WI38 (cell line): ENCODE results near the gene TCAP.

Experiments used
- H3K4me3 ChIP-seq: 2 replicates; pipeline ENCODE4 v1.5.1; 2011; ENCODE audit warnings: low read depth, mild to moderate bottlenecking, control low read depth, low read length
- TF ChIP-seq, protein P1 (sequence below): IDR thresholded peaks from 2 replicates; pipeline ENCODE4 v1.5.1; 2012; ENCODE audit warnings: low read depth, mild to moderate bottlenecking, control low read depth, low read length

TCAP gene

GRCh38 chr17:39675390-39676082, 10.4 kb downstream of the TCAP start:
- no peak overlapping the region for H3K4me3 ChIP-seq
- TF ChIP-seq, protein P1, sequence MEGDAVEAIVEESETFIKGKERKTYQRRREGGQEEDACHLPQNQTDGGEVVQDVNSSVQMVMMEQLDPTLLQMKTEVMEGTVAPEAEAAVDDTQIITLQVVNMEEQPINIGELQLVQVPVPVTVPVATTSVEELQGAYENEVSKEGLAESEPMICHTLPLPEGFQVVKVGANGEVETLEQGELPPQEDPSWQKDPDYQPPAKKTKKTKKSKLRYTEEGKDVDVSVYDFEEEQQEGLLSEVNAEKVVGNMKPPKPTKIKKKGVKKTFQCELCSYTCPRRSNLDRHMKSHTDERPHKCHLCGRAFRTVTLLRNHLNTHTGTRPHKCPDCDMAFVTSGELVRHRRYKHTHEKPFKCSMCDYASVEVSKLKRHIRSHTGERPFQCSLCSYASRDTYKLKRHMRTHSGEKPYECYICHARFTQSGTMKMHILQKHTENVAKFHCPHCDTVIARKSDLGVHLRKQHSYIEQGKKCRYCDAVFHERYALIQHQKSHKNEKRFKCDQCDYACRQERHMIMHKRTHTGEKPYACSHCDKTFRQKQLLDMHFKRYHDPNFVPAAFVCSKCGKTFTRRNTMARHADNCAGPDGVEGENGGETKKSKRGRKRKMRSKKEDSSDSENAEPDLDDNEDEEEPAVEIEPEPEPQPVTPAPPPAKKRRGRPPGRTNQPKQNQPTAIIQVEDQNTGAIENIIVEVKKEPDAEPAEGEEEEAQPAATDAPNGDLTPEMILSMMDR, result no peak

DNA sequence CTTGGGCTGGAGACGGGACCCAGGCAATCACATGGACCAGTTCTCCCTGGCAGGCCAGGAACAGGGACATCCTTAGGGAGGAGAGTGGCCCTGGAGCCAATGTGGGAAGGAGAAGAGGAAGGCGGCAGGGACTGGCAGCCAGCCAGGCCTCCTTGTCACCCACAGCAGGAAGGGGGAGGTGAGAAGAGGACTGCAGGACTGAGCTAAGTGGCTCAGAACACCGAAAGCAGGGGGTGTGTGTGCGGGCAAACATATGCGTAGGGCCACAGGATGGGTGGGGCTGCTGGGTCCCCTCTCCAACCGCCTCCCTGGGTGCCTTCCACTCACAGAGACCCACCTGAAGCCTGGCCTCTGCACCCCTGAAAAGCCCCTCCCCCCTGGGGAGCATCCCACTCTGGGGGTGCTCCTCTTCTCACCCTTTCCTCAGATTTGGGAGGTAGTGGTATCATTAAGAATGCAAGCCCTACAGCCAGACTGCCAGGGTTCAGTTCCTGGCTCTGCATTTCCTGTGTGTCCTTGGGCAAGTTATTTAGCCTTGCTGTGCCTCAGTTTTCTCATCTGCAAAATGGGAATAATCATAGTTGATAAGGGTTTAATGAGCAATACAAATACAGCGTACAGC, 11.2 kb downstream of the TCAP start:
- H3K4me3 ChIP-seq, result no peak overlapping the region
- TF ChIP-seq, protein P1, result no peak

DNA sequence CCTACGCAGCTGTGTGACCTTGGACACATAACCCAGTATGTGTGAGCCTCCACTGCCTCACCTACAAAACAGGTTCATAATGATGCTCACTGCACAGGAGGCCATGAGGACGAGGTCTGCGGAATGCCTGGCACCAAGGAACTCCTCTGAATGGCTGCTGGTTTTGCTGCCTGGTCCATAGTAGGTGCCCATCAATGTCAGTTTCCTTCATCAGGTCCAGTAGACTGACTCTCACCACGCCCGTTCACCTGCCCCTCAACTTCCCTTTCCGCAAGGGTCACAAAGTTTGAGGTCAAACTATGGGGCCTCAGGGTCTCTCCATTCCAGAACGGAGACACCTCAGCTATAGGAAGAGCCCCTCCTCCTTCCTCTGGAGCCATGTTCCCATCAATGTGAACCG, 11.9 kb downstream of the TCAP start:
- TF ChIP-seq, protein P1, result no peak
- no peak overlapping the region for H3K4me3 ChIP-seq

DNA sequence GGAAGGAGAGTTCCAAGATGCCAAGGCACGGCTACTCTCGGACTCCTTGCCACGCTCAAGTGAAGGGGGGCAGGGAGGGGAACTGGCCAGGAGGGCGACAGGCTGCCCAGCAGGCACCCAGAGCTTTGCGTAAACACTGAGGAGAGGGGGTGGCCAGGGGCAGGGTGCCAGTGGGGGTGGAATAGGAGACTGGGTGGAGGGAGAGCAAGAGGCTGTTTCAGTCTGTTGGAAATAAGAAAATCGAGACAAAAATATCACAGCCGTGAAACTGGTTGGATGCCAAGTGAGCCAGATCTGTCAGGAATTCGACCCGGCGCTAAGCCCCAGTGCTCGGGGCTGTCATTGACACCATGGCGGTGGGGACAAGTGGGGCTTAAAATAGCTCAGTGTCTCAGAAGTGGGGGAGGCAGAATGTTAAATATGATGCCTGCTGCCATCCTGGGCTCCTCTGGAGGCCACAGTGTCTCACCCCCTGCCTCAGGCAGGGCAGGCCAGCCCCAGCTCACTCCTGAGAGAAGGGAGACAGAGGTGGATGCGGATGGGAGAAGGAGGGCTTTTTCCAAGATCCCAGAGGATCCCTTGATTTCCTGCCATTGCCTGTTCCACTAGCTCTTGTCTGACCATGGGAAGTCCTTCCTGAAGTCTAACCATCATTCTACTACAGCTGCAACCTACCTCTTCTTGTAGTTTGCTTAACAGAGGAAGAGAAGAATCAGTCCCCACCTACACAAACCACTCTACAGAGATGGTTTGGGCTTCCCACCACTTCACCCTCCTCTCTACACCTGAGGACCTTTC, 12.6 kb downstream of the TCAP start:
- H3K4me3 ChIP-seq, result no peak overlapping the region
- TF ChIP-seq, protein P1, result no peak

GRCh38 chr17:39678340-39679116, 13.4 kb downstream of the TCAP start:
- H3K4me3 ChIP-seq, result no peak overlapping the region

GRCh38 chr17:39679521-39680192, 14.5 kb downstream of the TCAP start:
- TF ChIP-seq, protein P1, result no peak

More at GRCh38 chr17:39678340-39679116, 13.4 kb downstream of the TCAP start:
- TF ChIP-seq, protein P1, result no peak

More at GRCh38 chr17:39679521-39680192, 14.5 kb downstream of the TCAP start:
- H3K4me3 ChIP-seq, result no peak overlapping the region
